Panc1 (cell line): ENCODE measurements around the gene ZNF804A. TPM values are rescaled to one million over a fixed set of nuclear protein-coding genes. Genes with fewer than 3 reads are reported as not detected.

Experiments
- ATAC-seq: fragments of 200-7000 bp; cut with Tn5 transposase; 2 replicates; pipeline ENCODE4 v1.9.1; 2020; ENCODE audit warnings: mild to moderate bottlenecking, moderate library complexity
- BruUV-seq: library from RNA; stranded (reverse); fragments of 400-500 nt; replicated peaks from 2 replicates; lab custom pipeline; 2021; lab: Mats Ljungman, UMichigan
- CTCF ChIA-PET: fragments of 300-600 bp; sonication (Branson Sonifier 250); formaldehyde crosslinking; loops from one replicate; lab custom pipeline; 2022; ENCODE audit warnings: antibody characterized with exemption; lab: Charles Lee
- POLR2A ChIA-PET: fragments of 300-600 bp; sonication (Branson Sonifier 250); formaldehyde crosslinking; loops from one replicate; lab custom pipeline; 2022; ENCODE audit warnings: antibody characterized with exemption; lab: Charles Lee
- DNase-seq: peaks from one replicate; pipeline ENCODE4 v3.0.0-alpha.2; 2010; ENCODE audit warnings: low read depth, low spot score
- H3K27ac ChIP-seq: 2 replicates; pipeline ENCODE4 v1.5.1; 2011; ENCODE audit warnings: mild to moderate bottlenecking, low read length, inconsistent platforms
- H3K27me3 ChIP-seq: fragments of 200-500 bp; sonication (Bioruptor generic); 2 replicates; pipeline ENCODE4 v1.6.0; 2014; ENCODE audit warnings: low read length, inconsistent platforms; ENCODE audit not compliant: control insufficient read depth, insufficient read depth
- H3K36me3 ChIP-seq: fragments of 200-500 bp; sonication (Bioruptor generic); 2 replicates; pipeline ENCODE4 v1.5.1; 2014; ENCODE audit warnings: inconsistent platforms, mild to moderate bottlenecking, low read length, moderate library complexity; ENCODE audit not compliant: control insufficient read depth, insufficient read depth
- H3K4me1 ChIP-seq: 2 replicates; pipeline ENCODE4 v1.5.1; 2011; ENCODE audit warnings: inconsistent platforms, mild to moderate bottlenecking, low read length, moderate library complexity; ENCODE audit not compliant: control insufficient read depth, insufficient read depth
- H3K4me3 ChIP-seq, 2 experiments: 2 replicates each; pipeline ENCODE4 v1.5.1; 2011 to 2012; ENCODE audit warnings: low read depth in 2 of 2, low read length in 2 of 2, mild to moderate bottlenecking in 2 of 2, inconsistent platforms in 1 of 2, moderate library complexity in 1 of 2
- H3K9me3 ChIP-seq: fragments of 200-500 bp; sonication (Bioruptor generic); 2 replicates; pipeline ENCODE4 v1.5.1; 2014; ENCODE audit warnings: low read depth, mild to moderate bottlenecking, inconsistent platforms, low read length, moderate library complexity; ENCODE audit not compliant: control insufficient read depth, insufficient read depth
- POLR2AphosphoS5 ChIP-seq: IDR thresholded peaks from 2 replicates; pipeline ENCODE4 v1.6.1; 2012; ENCODE audit warnings: mild to moderate bottlenecking, low read depth, low read length, moderate library complexity
- SIN3A ChIP-seq: IDR thresholded peaks from 2 replicates; pipeline ENCODE4 v1.6.1; 2012; ENCODE audit warnings: low read depth, mild to moderate bottlenecking, low read length, moderate library complexity, borderline replicate concordance; ENCODE audit not compliant: insufficient read depth
- TCF7L2 ChIP-seq: IDR thresholded peaks from 2 replicates; pipeline ENCODE4 v1.6.1; 2011; ENCODE audit warnings: mild to moderate bottlenecking, low read depth, low read length, inconsistent platforms
- in situ Hi-C: cut with HindIII; loops from 2 replicates; pipeline ENCODE4 v1.10.0; 2016; ENCODE audit warnings: low sequenced_read_pairs, low pct_unique_long_range_greater_than_20kb
- intact Hi-C: fragments of 100-400 bp; cut with micrococcal nuclease; formaldehyde crosslinking; loops from one replicate; pipeline ENCODE4 v1.10.0; 2022; ENCODE audit not compliant: unreplicated experiment
- total RNA-seq: library from RNA; stranded (reverse); gene quantifications from one replicate; pipeline ENCODE4 v1.2.1, GENCODE V29; 2021; ENCODE audit not compliant: unreplicated experiment
- TF ChIP-seq, protein P1 (sequence below): fragments of 450-650 bp; IDR thresholded peaks from 2 replicates; pipeline ENCODE4 v1.5.1; 2017; ENCODE audit warnings: mild to moderate bottlenecking
- TF ChIP-seq, protein P2 (sequence below), 2 experiments: IDR thresholded peaks; 2 replicates each; pipeline ENCODE4 v1.6.1; 2011 to 2012; ENCODE audit warnings: low read depth in 2 of 2, control low read depth in 1 of 2, low read length in 1 of 2, mild to moderate bottlenecking in 1 of 2, moderate library complexity in 1 of 2; ENCODE audit not compliant: insufficient read depth in 1 of 2

The ZNF804A gene
- total RNA-seq, 1 experiment from 2014 or later = 2.2 TPM

DNA sequence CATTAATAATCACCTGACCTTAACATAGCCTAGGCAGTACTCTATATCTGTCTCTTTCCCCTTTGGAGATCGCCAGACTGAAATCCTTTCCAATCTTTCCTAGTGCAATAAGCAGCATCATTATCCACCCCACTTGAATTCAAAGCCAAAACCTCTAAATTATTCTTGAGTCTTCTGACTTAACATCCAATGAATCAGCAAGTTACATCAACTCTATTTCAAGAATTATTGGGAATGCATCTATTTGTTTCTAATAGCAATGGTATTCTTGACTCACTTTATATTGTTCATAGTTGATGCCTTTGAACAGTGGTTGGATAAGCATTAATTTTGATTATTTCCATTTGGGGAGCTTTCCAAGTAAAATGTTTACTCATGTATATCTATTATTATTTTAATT is 144.8 kb downstream of the ZNF804A start:
- Histone ChIP-seq H3K4me1 (no peaks in the 10 kb centered on the region), H3K27me3 (no peaks in the 10 kb centered on the region), H3K36me3 (no peaks in the 10 kb centered on the region), H3K4me3 (no peak overlapping the region), H3K27ac (no peak overlapping the region), H3K9me3 (no peaks in the 10 kb centered on the region)
- no peak for ATAC-seq
- no peak for DNase-seq
- no TSS peak for BruUV-seq
- TF ChIP-seq TCF7L2 (no peak), POLR2AphosphoS5 (no peak), SIN3A (no peak)
- TF ChIP-seq, protein P1, sequence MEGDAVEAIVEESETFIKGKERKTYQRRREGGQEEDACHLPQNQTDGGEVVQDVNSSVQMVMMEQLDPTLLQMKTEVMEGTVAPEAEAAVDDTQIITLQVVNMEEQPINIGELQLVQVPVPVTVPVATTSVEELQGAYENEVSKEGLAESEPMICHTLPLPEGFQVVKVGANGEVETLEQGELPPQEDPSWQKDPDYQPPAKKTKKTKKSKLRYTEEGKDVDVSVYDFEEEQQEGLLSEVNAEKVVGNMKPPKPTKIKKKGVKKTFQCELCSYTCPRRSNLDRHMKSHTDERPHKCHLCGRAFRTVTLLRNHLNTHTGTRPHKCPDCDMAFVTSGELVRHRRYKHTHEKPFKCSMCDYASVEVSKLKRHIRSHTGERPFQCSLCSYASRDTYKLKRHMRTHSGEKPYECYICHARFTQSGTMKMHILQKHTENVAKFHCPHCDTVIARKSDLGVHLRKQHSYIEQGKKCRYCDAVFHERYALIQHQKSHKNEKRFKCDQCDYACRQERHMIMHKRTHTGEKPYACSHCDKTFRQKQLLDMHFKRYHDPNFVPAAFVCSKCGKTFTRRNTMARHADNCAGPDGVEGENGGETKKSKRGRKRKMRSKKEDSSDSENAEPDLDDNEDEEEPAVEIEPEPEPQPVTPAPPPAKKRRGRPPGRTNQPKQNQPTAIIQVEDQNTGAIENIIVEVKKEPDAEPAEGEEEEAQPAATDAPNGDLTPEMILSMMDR = no peak
- TF ChIP-seq, protein P2, sequence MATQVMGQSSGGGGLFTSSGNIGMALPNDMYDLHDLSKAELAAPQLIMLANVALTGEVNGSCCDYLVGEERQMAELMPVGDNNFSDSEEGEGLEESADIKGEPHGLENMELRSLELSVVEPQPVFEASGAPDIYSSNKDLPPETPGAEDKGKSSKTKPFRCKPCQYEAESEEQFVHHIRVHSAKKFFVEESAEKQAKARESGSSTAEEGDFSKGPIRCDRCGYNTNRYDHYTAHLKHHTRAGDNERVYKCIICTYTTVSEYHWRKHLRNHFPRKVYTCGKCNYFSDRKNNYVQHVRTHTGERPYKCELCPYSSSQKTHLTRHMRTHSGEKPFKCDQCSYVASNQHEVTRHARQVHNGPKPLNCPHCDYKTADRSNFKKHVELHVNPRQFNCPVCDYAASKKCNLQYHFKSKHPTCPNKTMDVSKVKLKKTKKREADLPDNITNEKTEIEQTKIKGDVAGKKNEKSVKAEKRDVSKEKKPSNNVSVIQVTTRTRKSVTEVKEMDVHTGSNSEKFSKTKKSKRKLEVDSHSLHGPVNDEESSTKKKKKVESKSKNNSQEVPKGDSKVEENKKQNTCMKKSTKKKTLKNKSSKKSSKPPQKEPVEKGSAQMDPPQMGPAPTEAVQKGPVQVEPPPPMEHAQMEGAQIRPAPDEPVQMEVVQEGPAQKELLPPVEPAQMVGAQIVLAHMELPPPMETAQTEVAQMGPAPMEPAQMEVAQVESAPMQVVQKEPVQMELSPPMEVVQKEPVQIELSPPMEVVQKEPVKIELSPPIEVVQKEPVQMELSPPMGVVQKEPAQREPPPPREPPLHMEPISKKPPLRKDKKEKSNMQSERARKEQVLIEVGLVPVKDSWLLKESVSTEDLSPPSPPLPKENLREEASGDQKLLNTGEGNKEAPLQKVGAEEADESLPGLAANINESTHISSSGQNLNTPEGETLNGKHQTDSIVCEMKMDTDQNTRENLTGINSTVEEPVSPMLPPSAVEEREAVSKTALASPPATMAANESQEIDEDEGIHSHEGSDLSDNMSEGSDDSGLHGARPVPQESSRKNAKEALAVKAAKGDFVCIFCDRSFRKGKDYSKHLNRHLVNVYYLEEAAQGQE (IDR thresholded peaks at IDR 0.05; ENCODE audit: insufficient read depth in 1 of 2, low read depth in 2 of 2, low read length in 1 of 2) = no peak
- CTCF ChIA-PET = no interaction called here
- in situ Hi-C loops (no loop called here), intact Hi-C loops (no loop called here)
- POLR2A ChIA-PET = no interaction called here

DNA sequence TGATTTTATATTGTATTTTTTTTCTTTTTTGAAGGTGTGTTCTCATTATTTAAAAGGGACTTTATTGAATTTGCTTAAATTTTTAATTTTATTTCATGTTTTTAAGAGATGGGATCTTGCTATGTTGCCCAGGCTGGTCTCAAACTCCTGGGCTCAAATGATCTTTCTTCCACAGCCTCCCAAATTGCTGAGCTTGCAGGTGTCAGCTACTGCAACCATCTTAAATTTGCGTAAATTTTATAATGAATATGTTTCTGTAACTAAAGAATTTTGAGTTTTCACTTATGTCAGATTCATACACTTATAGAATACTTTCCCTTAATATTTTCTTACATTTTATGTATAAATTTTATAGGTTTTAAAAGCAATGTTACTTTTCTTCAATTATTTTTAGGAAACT is 157.8 kb downstream of the ZNF804A start:
- in situ Hi-C loops = no loop called here
- no peak for ATAC-seq
- Histone ChIP-seq H3K27ac (no peak overlapping the region), H3K27me3 (no peaks in the 10 kb centered on the region), H3K36me3 (no peaks in the 10 kb centered on the region), H3K9me3 (no peaks in the 10 kb centered on the region), H3K4me1 (no peaks in the 10 kb centered on the region), H3K4me3 (no peak overlapping the region)
- DNase-seq = no peak
- intact Hi-C loops = no loop called here
- TF ChIP-seq, protein P1 = no peak
- TF ChIP-seq, protein P2 (IDR thresholded peaks at IDR 0.05; ENCODE audit: insufficient read depth in 1 of 2, low read depth in 2 of 2, low read length in 1 of 2) = no peak
- no peak for TF ChIP-seq SIN3A
- no peak for TF ChIP-seq TCF7L2
- no peak for TF ChIP-seq POLR2AphosphoS5
- ChIA-PET POLR2A (no interaction called here), CTCF (no interaction called here)
- no TSS peak for BruUV-seq
